KOPT-K1 (cell line): ENCODE data around the gene OR52H1.
"Not testable (repeated sequence)": the region's sequence is repeated elsewhere in the genome, so short reads cannot be mapped to it uniquely, and the experiment has no call there.

ENCODE experiments used
- H3K27ac ChIP-seq: fragments of 200-600 bp; sonication (generic); 2 replicates; pipeline ENCODE4 v1.5.1; 2016; ENCODE audit warnings: antibody characterized with exemption, mild to moderate bottlenecking, low read depth, low read length; ENCODE audit not compliant: poor library complexity, severe bottlenecking
- H3K36me3 ChIP-seq: fragments of 200-600 bp; sonication (generic); 2 replicates; pipeline ENCODE4 v1.5.1; 2017; ENCODE audit warnings: antibody characterized with exemption, mild to moderate bottlenecking, low read length, moderate library complexity; ENCODE audit not compliant: insufficient read depth
- H3K9me3 ChIP-seq: fragments of 200-600 bp; sonication (generic); 2 replicates; pipeline ENCODE4 v1.5.1; 2017; ENCODE audit warnings: antibody characterized with exemption, low read length, mild to moderate bottlenecking; ENCODE audit not compliant: insufficient read depth, poor library complexity, severe bottlenecking

Gene OR52H1

GRCh38 chr11:5548440-5548839 is at the start of gene OR52H1:
Gene OR52H1 (minus strand): TSS chr11:5548540. CDS start chr11:5545505, 3,035 bp downstream.
- Histone ChIP-seq H3K9me3 (no peaks in the 10 kb centered on the region), H3K36me3 (no peaks in the 10 kb centered on the region), H3K27ac (no peak within 1 kb of the TSS)

GRCh38 chr11:5597953-5598352 is 49.6 kb upstream of the OR52H1 start:
- no peaks in the 10 kb centered on the region for H3K36me3 ChIP-seq
- no peaks in the 10 kb centered on the region for H3K9me3 ChIP-seq
- no peak overlapping the region for H3K27ac ChIP-seq

DNA sequence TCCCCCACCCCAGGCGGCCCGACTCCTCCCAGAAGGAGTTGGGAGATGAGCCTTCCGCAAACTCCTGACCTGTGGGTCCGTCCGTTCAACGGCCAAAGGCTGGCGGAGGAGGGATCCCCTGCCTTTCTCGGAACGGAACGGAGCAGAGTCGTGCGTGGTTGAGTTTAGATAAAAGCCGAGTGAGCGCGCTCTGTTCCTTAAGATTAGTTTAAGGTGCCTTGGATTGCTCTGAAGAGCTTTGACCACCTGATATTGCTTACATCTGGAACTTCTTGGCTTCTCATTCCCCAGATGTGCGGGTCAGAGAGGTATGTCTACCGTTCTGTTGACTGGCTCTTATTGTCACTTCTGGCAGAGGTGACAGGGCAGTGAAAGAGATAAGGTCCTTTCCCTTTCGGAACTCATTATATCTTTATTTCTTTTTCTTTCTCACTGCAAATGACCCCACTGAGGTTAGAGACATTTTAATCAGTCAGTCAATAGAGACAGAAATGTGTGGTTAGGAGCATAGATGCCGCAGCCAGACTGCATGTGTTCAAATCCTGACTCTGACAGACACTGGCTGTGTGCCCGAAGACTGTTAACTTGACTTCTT is 48.4 kb upstream of the OR52H1 start, which contains the start of gene TRIM6:
TRIM6 (plus strand) TSS at position 31 of the 595 bp plus-strand sequence; CDS start at position 292, 261 bp downstream.
- H3K36me3 ChIP-seq = no peaks in the 10 kb centered on the region
- H3K27ac ChIP-seq = no peak within 1 kb of the TSS
- H3K9me3 ChIP-seq = no peaks in the 10 kb centered on the region

GRCh38 chr11:5593146-5593545 is 44.8 kb upstream of the OR52H1 start:
- Histone ChIP-seq H3K36me3 (no peaks in the 10 kb centered on the region), H3K27ac (no peak overlapping the region), H3K9me3 (no peaks in the 10 kb centered on the region)

DNA sequence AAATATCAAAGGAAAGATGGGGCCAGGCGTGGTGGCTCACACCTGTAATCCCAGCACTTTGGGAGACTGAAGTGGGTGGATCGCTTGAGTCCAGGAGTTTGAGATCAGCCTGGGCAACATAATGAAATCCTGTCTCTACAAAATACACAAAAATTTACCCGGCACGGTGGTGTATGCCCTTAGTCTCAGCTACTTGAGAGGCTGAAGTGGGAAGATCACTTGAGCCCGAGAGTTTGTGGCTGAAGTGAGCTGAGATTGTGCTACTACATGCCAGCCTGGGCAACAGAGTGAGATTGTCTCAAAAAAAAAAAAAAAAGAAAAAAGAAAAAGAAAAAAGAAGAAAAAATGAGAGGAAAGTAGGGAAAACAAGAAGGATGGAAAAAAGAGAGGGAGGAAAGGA is 44.3 kb upstream of the OR52H1 start:
- no peaks in the 10 kb centered on the region for H3K9me3 ChIP-seq
- H3K27ac ChIP-seq = no peak overlapping the region

GRCh38 chr11:5591613-5592012 is 43.3 kb upstream of the OR52H1 start:
- H3K9me3 ChIP-seq = no peaks in the 10 kb centered on the region
- no peaks in the 10 kb centered on the region for H3K36me3 ChIP-seq
- no peak overlapping the region for H3K27ac ChIP-seq

More for the DNA sequence above, 44.3 kb upstream of the OR52H1 start:
- no peaks in the 10 kb centered on the region for H3K36me3 ChIP-seq

GRCh38 chr11:5589906-5590305 is 41.6 kb upstream of the OR52H1 start:
- not testable (repeated sequence) for H3K36me3 ChIP-seq, H3K27ac ChIP-seq, H3K9me3 ChIP-seq

DNA sequence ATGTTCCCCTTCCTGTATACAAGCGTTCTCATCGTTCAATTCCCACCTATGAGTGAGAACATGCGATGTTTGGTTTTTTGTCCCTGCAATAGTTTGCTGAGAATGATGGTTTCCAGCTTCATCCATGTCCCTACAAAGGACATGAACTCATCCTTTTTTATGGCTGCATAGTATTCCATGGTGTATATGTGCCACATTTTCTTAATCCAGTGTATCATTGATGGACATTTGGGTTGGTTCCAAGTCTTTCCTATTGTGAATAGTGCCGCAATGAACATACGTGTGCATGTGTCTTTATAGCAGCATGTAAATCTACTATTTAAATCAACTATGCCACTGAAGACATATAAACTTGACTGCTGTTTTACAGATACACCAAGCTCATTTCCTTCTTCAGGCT is 36.1 kb upstream of the OR52H1 start:
- not testable (repeated sequence) for H3K27ac ChIP-seq, H3K9me3 ChIP-seq, H3K36me3 ChIP-seq

- Histone ChIP-seq H3K36me3 (no peaks in the 10 kb centered on the region), H3K27ac (no peak overlapping the region), H3K9me3 (no peaks in the 10 kb centered on the region)
Measured at GRCh38 chr11:5581014-5581413, 32.7 kb upstream of the OR52H1 start.

GRCh38 chr11:5580577-5580976 is 32.2 kb upstream of the OR52H1 start, which contains the start of gene OR52B6:
Gene OR52B6 (plus strand): TSS chr11:5580877. CDS start chr11:5580877, 0 bp downstream.
- Histone ChIP-seq H3K9me3 (no peaks in the 10 kb centered on the region), H3K27ac (no peak within 1 kb of the TSS), H3K36me3 (no peaks in the 10 kb centered on the region)

- H3K27ac ChIP-seq = no peak overlapping the region
- no peaks in the 10 kb centered on the region for H3K9me3 ChIP-seq
- H3K36me3 ChIP-seq = no peaks in the 10 kb centered on the region
Measured at GRCh38 chr11:5577101-5577500, 28.8 kb upstream of the OR52H1 start.

GRCh38 chr11:5575152-5575551 is 26.8 kb upstream of the OR52H1 start:
- Histone ChIP-seq H3K27ac (no peak overlapping the region), H3K9me3 (no peaks in the 10 kb centered on the region), H3K36me3 (no peaks in the 10 kb centered on the region)

- H3K9me3 ChIP-seq = no peaks in the 10 kb centered on the region
- no peaks in the 10 kb centered on the region for H3K36me3 ChIP-seq
- H3K27ac ChIP-seq = no peak overlapping the region
Measured at GRCh38 chr11:5574654-5575053, 26.3 kb upstream of the OR52H1 start.

- Histone ChIP-seq H3K9me3 (peaks cover 4% of the 10 kb centered on the region), H3K36me3 (no peaks in the 10 kb centered on the region), H3K27ac (no peak overlapping the region)
Measured at GRCh38 chr11:5564259-5565019, 16.1 kb upstream of the OR52H1 start.

- Histone ChIP-seq H3K27ac (no peak overlapping the region), H3K36me3 (no peaks in the 10 kb centered on the region), H3K9me3 (no peaks in the 10 kb centered on the region)
Measured at GRCh38 chr11:5557751-5558150, 9.4 kb upstream of the OR52H1 start.
